Motor neuron (in vitro differentiated cells): ENCODE data around the gene TAPBPL. TPM values are rescaled to one million over a fixed set of nuclear protein-coding genes. Genes with fewer than 3 reads are reported as not detected.
"Not testable (repeated sequence)": the region's sequence is repeated elsewhere in the genome, so short reads cannot be mapped to it uniquely, and the experiment has no call there.

Source experiments
- ATAC-seq, 8 experiments: fragments of 200-7000 bp; cut with Tn5 transposase; replicated peaks in 6 of 8; 2 replicates each; pipeline ENCODE4 v1.8.0; 2021; ENCODE audit warnings: mild to moderate bottlenecking in 8 of 8, moderate library complexity in 8 of 8
- H3K27ac ChIP-seq, 2 donors: fragments of 250-450 bp; sonication (Bioruptor Pico); 2 replicates each; pipeline ENCODE4 v1.9.0; 2021; ENCODE audit warnings: antibody characterized with exemption in 2 of 2, mild to moderate bottlenecking in 2 of 2, moderate library complexity in 1 of 2
- H3K4me1 ChIP-seq, 2 donors: fragments of 250-450 bp; sonication (Bioruptor Pico); replicated peaks in 1 of 2; 2 replicates each; pipeline ENCODE4 v1.6.1; 2021; ENCODE audit warnings: antibody characterized with exemption in 2 of 2, mild to moderate bottlenecking in 2 of 2, moderate library complexity in 1 of 2
- H3K4me3 ChIP-seq, 5 donors: fragments of 250-450 bp; sonication (Bioruptor Pico); 2 replicates each; pipeline ENCODE4 v1.9.0; 2021; ENCODE audit warnings: antibody characterized with exemption in 5 of 5, mild to moderate bottlenecking in 5 of 5, moderate library complexity in 4 of 5
- WGBS, 10 experiments: fragments of 450-650 bp; shearing (Covaris generic); methylation state at CpG; one replicate each; pipeline ENCODE4 v1.0.0; 2022; 5-methylcytosine and 5-hydroxymethylcytosine counted together
- in situ Hi-C, 9 experiments: fragments of 400-800 bp; cut with MboI; loops; one replicate each; pipeline ENCODE4 v1.15.0; 2021; ENCODE audit warnings: low sequenced_read_pairs in 9 of 9, low pct_unique_long_range_greater_than_20kb in 2 of 9; ENCODE audit not compliant: unreplicated experiment in 9 of 9
- total RNA-seq, 8 experiments: library from RNA; unstranded; fragments of 300-600 nt; gene quantifications; 2 replicates each; pipeline versions ENCODE4 v1.2.3 to v1.2.4, GENCODE V29; 2022

The TAPBPL gene
- total RNA-seq, 8 experiments from 2014 or later: 0.79 to 26.2 (median 3.1) TPM

DNA sequence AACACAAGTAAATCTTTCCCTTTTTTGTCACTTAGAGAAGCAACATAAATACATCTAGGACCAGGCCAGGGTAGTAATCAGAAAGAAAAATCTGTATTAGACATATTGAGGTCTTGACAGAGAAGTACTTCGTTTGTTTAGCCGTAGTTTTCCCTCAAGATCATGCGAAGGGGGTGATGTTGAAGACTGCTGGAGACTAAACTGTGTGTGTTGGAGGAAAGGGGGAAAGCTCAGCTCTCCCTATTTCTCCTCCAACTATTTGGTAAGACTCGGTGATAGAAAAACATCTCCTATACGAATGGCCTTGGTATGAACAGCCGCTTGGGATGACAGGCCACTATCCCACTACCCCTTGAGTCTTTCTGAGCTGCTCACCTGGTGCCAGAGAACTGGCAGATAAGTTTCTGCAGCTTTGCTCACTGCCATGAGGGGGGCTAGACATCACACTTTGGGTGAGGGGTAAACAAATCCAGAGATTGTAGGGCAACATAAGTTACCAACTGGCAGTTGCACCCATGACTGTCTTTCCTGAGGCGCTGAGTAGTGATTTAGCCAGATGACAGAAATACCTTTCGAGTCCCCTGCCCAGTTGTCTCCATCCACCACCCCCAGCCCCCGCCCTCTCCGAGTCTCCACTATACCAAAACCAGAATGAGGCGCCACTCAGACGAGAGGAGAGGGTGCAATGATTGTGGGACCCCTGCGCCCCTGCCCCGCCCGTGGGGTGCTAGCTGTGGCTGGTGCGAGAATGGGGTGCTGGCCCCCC lies 17.9 kb downstream of the TAPBPL start:
- ATAC-seq: no peak
- in situ Hi-C loops: no loop called here

DNA sequence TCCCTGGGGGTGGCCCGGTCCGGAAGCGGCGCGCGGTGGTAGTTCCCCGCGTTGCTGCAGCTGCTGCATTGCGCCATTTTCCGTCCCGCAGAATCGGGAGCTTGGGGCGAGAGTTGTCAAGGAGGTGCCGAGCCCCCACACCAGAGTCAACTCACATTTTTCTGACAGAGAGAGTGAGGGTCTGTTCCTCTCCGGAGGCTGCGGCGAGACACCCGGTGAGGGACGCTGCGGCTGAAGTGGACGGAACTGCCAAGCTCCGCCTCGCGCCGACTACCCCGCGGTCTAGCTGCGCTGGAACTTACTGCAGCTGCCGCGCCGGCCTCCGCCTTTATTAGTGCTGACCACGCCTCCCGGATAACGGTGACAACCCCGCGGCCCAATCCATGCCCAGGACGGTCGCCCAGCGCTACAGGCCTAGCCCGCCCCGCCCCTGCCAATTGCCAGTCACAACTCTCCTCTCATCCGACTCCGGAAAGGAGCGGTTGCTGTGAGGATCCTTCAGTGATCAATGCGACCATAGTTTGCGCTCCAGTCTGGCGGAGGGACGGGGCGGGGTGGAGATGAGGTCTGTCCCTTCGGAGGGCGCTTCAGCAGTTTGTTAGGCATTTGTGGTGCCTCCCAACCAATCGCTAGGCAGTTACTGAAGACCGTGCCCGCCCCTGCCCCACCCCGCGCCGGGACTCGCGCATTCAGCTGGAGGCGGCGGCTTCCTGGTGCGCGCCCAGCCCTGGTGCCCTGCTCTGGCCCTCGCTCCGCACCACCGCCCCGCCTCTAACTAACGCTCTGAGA lies 18.7 kb downstream of the TAPBPL start, which contains the start of gene VAMP1:
VAMP1 (minus strand) TSS at position 303 of the 789 bp plus-strand sequence; CDS start at position 157, 146 bp downstream.
- WGBS, 10 experiments: 0% methylated on average over 4 to 10 of the region's 69 CpGs; no CpG with 5 or more reads in 5 of the 10 experiments
- ATAC-seq: peak; percentile 89 to 94 (median 93)
- Histone ChIP-seq H3K4me3 (peak within 1 kb of the TSS; percentile 56 to 71 (median 62)), H3K27ac (peak within 1 kb of the TSS; percentile 51 to 68), H3K4me1 (peaks cover 3 to 11% of the 10 kb centered on the region in 2 donors)
- in situ Hi-C loops: no loop called here

More for the DNA sequence above, 17.9 kb downstream of the TAPBPL start:
- 4 to 60% (median 25%) methylated on average over 1 to 5 of the region's 16 CpGs; no CpG with 5 or more reads in 3 of the 10 experiments for WGBS, 10 experiments
- peaks cover 3 to 11% of the 10 kb centered on the region in 2 donors for H3K4me1 ChIP-seq
- peak overlapping the region; percentile 56 to 71 (median 62) for H3K4me3 ChIP-seq
- H3K27ac ChIP-seq: peak overlapping the region; percentile 23 to 30

DNA sequence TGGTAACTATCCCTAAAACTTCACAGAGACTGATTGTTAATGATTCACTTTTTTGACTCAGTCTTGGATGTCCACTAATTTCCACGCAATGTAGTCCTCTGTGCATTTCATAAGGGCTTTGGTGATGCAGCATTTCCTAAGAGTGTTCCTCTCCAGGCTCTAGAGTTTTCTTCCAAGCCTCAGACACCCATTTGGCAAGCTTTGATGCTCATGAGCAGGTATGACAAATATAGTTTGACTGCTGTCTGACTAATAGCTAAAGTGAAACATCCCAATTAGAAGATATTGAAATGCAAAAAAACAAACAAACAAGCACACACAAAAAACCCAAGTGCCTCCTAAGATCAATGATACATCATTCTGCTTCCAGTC lies 20.1 kb downstream of the TAPBPL start:
- in situ Hi-C loops: no loop called here
- 10 to 100% (median 40%) methylated on average over 1 of the region's 1 CpG; no CpG with 5 or more reads in 3 of the 10 experiments for WGBS, 10 experiments

DNA sequence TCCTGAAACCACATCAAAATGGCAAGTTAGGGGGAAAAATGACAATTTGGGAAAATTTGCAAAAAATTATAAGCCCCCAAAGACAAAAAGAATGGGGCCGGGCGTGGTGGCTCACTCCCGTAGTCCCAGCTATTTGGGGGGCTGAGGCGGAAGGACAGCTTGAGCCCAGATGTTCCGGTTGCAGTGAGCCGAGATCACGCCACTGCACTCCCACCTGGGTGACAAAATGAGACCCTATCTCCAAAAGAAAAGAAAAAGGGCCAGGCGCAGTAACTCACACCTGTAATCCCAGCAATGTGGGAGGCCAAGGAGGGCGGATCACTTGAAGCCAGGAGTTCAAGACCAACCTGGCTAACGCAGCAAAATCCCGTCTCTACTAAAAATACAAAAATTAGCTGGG lies 20.6 kb downstream of the TAPBPL start:
- H3K27ac ChIP-seq: no peak overlapping the region
- peaks cover 3 to 11% of the 10 kb centered on the region in 2 donors for H3K4me1 ChIP-seq
- in situ Hi-C loops: no loop called here
- no peak for ATAC-seq
- 48 to 100% (median 84%) methylated on average over 4 to 11 of the region's 11 CpGs; no CpG with 5 or more reads in 2 of the 10 experiments for WGBS, 10 experiments
- no peak overlapping the region for H3K4me3 ChIP-seq

More for the DNA sequence above, 20.1 kb downstream of the TAPBPL start:
- peaks cover 3 to 11% of the 10 kb centered on the region in 2 donors for H3K4me1 ChIP-seq
- ATAC-seq: no peak
- H3K4me3 ChIP-seq: no peak overlapping the region
- no peak overlapping the region for H3K27ac ChIP-seq

DNA sequence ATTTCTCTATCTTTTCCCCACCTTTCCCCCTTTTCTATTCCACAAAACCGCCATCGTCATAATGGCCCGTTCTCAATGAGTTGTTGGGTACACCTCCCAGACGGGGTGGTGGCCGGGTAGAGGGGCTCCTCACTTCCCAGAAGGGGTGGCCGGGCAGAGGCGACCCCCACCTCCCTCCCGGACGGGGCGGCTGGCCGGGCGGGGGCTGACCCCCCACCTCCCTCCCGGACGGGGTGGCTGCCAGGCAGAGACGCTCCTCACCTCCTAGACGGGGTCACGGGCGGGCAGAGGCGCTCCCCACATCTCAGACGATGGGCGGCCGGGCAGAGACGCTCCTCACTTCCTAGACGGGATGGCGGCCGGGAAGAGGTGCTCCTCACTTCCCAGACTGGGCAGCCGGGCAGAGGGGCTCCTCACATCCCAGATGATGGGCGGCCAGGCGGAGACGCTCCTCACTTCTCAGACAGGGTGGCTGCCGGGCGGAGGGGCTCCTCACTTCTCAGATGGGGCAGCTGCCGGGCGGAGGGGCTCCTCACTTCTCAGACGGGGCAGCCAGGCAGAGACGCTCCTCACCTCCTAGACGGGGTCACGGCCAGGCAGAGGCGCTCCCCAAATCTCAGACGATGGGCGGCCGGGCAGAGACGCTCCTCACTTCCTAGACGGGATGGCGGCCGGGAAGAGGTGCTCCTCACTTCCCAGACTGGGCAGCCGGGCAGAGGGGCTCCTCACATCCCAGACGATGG lies 23.6 kb downstream of the TAPBPL start:
- H3K4me1 ChIP-seq, in situ Hi-C loops, H3K27ac ChIP-seq, H3K4me3 ChIP-seq, ATAC-seq: not testable (repeated sequence)
- no CpG with 5 or more reads among the region's 48 CpGs for WGBS, 10 experiments

DNA sequence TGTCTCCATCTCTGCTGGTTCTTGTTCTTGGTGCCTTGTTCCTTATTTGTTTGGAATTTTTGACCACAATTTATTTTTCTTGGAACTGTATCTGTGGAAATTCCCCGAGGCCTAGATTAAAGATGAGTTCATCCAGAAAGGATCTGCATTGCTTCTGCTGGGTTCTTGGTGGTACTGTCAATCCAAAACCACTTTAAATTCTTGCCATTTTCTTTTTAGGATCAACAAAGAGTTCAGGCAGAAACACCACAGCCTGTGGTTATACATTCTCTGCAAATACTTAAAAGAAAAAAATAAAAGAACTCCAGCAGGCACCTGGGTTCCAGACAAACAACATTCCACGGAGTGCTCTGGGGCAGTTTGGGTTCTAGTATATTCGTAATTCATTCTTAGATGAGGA lies 24.6 kb downstream of the TAPBPL start:
- no peak overlapping the region for H3K4me3 ChIP-seq
- 4 to 91% (median 61%) methylated on average over 1 to 3 of the region's 3 CpGs for WGBS, 10 experiments
- H3K4me1 ChIP-seq: peaks cover under 1% of the 10 kb centered on the region in 2 donors
- in situ Hi-C loops: no loop called here
- ATAC-seq: no peak
- no peak overlapping the region for H3K27ac ChIP-seq

DNA sequence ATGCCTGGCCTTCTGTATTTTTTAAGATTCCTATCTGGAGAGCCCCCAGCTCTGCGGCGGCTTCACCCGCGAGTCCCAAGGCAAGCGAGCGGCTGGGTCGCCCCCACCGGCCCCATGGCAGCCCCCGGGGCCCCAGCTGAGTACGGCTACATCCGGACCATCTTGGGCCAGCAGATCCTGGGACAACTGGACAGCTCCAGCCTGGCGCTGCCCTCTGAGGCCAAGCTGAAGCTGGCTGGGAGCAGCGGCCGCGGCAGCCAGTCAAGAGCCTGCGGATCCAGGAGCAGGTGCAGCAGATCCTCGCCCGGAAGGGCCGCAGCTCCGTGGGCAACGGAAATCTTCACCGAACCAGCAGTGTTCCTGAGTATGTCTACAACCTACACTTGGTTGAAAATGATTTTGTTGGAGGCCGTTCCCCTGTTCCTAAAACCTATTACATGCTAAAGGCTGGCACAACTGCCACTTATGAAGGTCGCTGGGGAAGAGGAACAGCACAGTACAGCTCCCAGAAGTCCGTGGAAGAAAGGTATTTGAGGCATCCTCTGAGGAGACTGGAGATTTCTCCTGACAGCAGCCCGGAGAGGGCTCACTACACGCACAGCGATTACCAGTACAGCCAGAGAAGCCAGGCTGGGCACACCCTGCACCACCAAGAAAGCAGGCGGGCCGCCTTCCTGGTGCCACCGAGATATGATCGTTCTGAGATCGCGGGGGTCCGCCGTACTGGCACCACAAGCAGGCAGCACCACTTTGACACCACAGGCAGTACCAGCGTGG lies 25.9 kb downstream of the TAPBPL start:
- in situ Hi-C loops, ATAC-seq, H3K27ac ChIP-seq, H3K4me3 ChIP-seq, H3K4me1 ChIP-seq: not testable (repeated sequence)
- WGBS, 10 experiments: 68 to 100% (median 93%) methylated on average over 2 to 6 of the region's 37 CpGs; no CpG with 5 or more reads in 4 of the 10 experiments

DNA sequence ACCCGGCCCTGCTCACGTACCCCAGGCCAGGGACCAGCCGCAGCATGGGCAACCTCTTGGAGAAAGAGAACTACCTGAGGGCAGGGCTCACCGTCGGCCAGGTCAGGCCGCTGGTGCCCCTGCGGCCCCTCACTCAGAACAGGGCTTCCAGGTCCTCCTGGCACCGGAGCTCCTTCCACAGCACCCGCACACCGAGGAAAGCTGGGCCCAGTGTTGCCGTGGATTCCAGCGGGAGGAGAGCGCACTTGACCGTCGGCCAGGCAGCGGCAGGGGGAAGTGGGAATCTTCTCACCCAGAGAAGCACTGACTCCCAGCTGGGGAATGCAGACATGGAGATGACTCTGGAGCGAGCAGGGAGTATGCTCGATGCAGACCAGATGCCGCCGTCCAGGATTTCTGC lies 26.6 kb downstream of the TAPBPL start:
- peak in 1 of 8 experiments; percentile 99 for ATAC-seq
- no peaks in the 10 kb centered on the region for H3K4me1 ChIP-seq
- in situ Hi-C loops: no loop called here
- no peak overlapping the region for H3K4me3 ChIP-seq
- no peak overlapping the region for H3K27ac ChIP-seq
- WGBS, 10 experiments: 26 to 100% (median 91%) methylated on average over 4 to 5 of the region's 20 CpGs; no CpG with 5 or more reads in 7 of the 10 experiments

DNA sequence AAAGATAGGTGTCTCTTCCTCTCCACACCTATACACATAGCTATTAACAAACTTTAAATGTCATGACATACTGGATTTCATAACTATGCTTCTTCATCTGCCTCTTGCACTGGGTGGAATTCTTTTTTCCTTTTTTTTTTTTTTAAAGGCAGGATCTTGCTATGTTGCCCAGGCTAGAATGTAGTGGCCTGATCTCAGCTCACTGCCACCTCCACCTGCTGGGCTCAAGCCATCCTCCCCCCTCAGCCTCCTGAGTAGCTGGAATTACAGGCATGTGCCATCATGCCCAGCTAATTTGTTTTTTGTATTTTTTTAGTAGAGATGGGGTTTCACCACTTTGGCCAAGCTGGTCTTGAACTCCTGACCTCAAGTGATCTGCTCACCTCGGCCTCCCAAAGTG lies 36.4 kb downstream of the TAPBPL start:
- ATAC-seq: no peak
- no peak overlapping the region for H3K27ac ChIP-seq
- 55 to 100% (median 83%) methylated on average over 1 of the region's 1 CpG; no CpG with 5 or more reads in 3 of the 10 experiments for WGBS, 10 experiments
- no peak overlapping the region for H3K4me3 ChIP-seq
- H3K4me1 ChIP-seq: peaks cover 5% of the 10 kb centered on the region in 2 donors
- in situ Hi-C loops: no loop called here

DNA sequence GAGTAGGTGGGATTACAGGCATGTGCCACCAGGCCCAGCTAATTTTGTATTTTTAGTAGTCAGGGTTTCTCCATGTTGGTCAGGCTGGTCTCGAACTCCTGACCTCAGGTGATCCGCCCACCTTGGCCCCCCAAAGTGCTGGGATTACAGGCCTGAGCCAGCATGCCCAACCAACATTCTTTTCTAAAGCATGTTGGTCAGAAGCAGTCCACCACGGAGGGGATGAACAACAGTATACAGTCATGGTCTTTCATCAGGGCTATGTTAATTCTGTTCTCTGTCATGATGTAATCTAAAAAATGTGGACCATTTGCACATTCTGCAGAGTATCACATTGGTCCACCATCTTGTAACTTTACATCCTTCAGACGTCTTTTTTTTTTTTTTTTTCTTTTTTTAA lies 37.6 kb downstream of the TAPBPL start:
- H3K4me1 ChIP-seq: peaks cover 5 to 7% of the 10 kb centered on the region in 2 donors
- in situ Hi-C loops: no loop called here
- H3K4me3 ChIP-seq: no peak overlapping the region
- H3K27ac ChIP-seq: no peak overlapping the region
- no peak for ATAC-seq
- 33 to 86% (median 57%) methylated on average over 1 to 4 of the region's 4 CpGs; no CpG with 5 or more reads in 1 of the 10 experiments for WGBS, 10 experiments

DNA sequence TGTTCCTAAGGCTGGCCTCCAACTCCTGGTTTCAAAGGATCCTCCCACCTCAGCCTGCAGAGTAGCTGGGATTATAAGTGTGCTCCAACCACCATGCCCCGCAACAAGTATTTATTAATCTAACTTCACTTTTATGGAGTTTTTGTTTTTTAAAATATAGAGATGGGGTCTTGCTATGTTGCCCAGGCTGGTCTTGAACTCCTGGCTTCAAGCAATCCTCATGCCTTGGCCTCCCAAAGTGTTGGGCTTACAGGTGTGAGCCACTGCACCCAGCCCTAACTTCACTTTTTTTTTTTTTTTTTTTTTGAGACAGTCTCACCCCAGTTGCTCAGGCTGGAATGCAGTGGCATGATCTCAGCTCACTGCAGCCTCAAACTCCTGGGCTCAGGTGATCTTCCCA lies 38.8 kb downstream of the TAPBPL start:
- H3K4me3 ChIP-seq, in situ Hi-C loops, ATAC-seq, H3K27ac ChIP-seq: not testable (repeated sequence)
- WGBS, 10 experiments: 100% methylated on average over 1 of the region's 1 CpG; no CpG with 5 or more reads in 5 of the 10 experiments
- peaks cover 11 to 19% of the 10 kb centered on the region in 2 donors for H3K4me1 ChIP-seq
